Panc1 (cell line): ENCODE results near the gene PARP9. TPM values are rescaled to one million over a fixed set of nuclear protein-coding genes. Genes with fewer than 3 reads are reported as not detected.

ENCODE experiments used
- ATAC-seq: fragments of 200-7000 bp; cut with Tn5 transposase; 2 replicates; pipeline ENCODE4 v1.9.1; 2020; ENCODE audit warnings: mild to moderate bottlenecking, moderate library complexity
- BruUV-seq: library from RNA; stranded (reverse); fragments of 400-500 nt; replicated peaks from 2 replicates; lab custom pipeline; 2021; lab: Mats Ljungman, UMichigan
- CTCF ChIA-PET: fragments of 300-600 bp; sonication (Branson Sonifier 250); formaldehyde crosslinking; loops from one replicate; lab custom pipeline; 2022; ENCODE audit warnings: antibody characterized with exemption; lab: Charles Lee
- POLR2A ChIA-PET: fragments of 300-600 bp; sonication (Branson Sonifier 250); formaldehyde crosslinking; loops from one replicate; lab custom pipeline; 2022; ENCODE audit warnings: antibody characterized with exemption; lab: Charles Lee
- DNase-seq: peaks from one replicate; pipeline ENCODE4 v3.0.0-alpha.2; 2010; ENCODE audit warnings: low read depth, low spot score
- H3K27ac ChIP-seq: 2 replicates; pipeline ENCODE4 v1.5.1; 2011; ENCODE audit warnings: mild to moderate bottlenecking, low read length, inconsistent platforms
- H3K27me3 ChIP-seq: fragments of 200-500 bp; sonication (Bioruptor generic); 2 replicates; pipeline ENCODE4 v1.6.0; 2014; ENCODE audit warnings: low read length, inconsistent platforms; ENCODE audit not compliant: control insufficient read depth, insufficient read depth
- H3K36me3 ChIP-seq: fragments of 200-500 bp; sonication (Bioruptor generic); 2 replicates; pipeline ENCODE4 v1.5.1; 2014; ENCODE audit warnings: inconsistent platforms, mild to moderate bottlenecking, low read length, moderate library complexity; ENCODE audit not compliant: control insufficient read depth, insufficient read depth
- H3K4me1 ChIP-seq: 2 replicates; pipeline ENCODE4 v1.5.1; 2011; ENCODE audit warnings: inconsistent platforms, mild to moderate bottlenecking, low read length, moderate library complexity; ENCODE audit not compliant: control insufficient read depth, insufficient read depth
- H3K4me3 ChIP-seq, 2 experiments: 2 replicates each; pipeline ENCODE4 v1.5.1; 2011 to 2012; ENCODE audit warnings: low read depth in 2 of 2, low read length in 2 of 2, mild to moderate bottlenecking in 2 of 2, inconsistent platforms in 1 of 2, moderate library complexity in 1 of 2
- H3K9me3 ChIP-seq: fragments of 200-500 bp; sonication (Bioruptor generic); 2 replicates; pipeline ENCODE4 v1.5.1; 2014; ENCODE audit warnings: low read depth, mild to moderate bottlenecking, inconsistent platforms, low read length, moderate library complexity; ENCODE audit not compliant: control insufficient read depth, insufficient read depth
- CTCF ChIP-seq: fragments of 450-650 bp; IDR thresholded peaks from 2 replicates; pipeline ENCODE4 v1.5.1; 2017; ENCODE audit warnings: mild to moderate bottlenecking
- POLR2AphosphoS5 ChIP-seq: IDR thresholded peaks from 2 replicates; pipeline ENCODE4 v1.6.1; 2012; ENCODE audit warnings: mild to moderate bottlenecking, low read depth, low read length, moderate library complexity
- REST ChIP-seq, 2 experiments: IDR thresholded peaks; 2 replicates each; pipeline ENCODE4 v1.6.1; 2011 to 2012; ENCODE audit warnings: low read depth in 2 of 2, control low read depth in 1 of 2, low read length in 1 of 2, mild to moderate bottlenecking in 1 of 2, moderate library complexity in 1 of 2; ENCODE audit not compliant: insufficient read depth in 1 of 2
- SIN3A ChIP-seq: IDR thresholded peaks from 2 replicates; pipeline ENCODE4 v1.6.1; 2012; ENCODE audit warnings: low read depth, mild to moderate bottlenecking, low read length, moderate library complexity, borderline replicate concordance; ENCODE audit not compliant: insufficient read depth
- TCF7L2 ChIP-seq: IDR thresholded peaks from 2 replicates; pipeline ENCODE4 v1.6.1; 2011; ENCODE audit warnings: mild to moderate bottlenecking, low read depth, low read length, inconsistent platforms
- in situ Hi-C: cut with HindIII; loops from 2 replicates; pipeline ENCODE4 v1.10.0; 2016; ENCODE audit warnings: low sequenced_read_pairs, low pct_unique_long_range_greater_than_20kb
- intact Hi-C: fragments of 100-400 bp; cut with micrococcal nuclease; formaldehyde crosslinking; loops from one replicate; pipeline ENCODE4 v1.10.0; 2022; ENCODE audit not compliant: unreplicated experiment
- total RNA-seq: library from RNA; stranded (reverse); gene quantifications from one replicate; pipeline ENCODE4 v1.2.1, GENCODE V29; 2021; ENCODE audit not compliant: unreplicated experiment

The PARP9 gene
- total RNA-seq, 1 experiment from 2014 or later: 14.5 TPM

GRCh38 chr3:122496508-122496907, 67.6 kb downstream of the PARP9 start:
- no peaks in the 10 kb centered on the region for H3K9me3 ChIP-seq
- no peak for ATAC-seq
- no peaks in the 10 kb centered on the region for H3K27me3 ChIP-seq
- intact Hi-C loops (no loop called here), in situ Hi-C loops (no loop called here)
- BruUV-seq: no TSS peak
- DNase-seq: no peak
- H3K36me3 ChIP-seq: peaks cover 7% of the 10 kb centered on the region
- no peak overlapping the region for H3K4me3 ChIP-seq
- ChIA-PET CTCF (no interaction called here), POLR2A (interaction anchor here (0.6 kb wide), 1 partner anchor 186 kb away, joined by 3 read pairs; no protein-coding TSS in a partner anchor)
- H3K27ac ChIP-seq: no peak overlapping the region
- TF ChIP-seq REST (IDR thresholded peaks at IDR 0.05; ENCODE audit: insufficient read depth in 1 of 2, low read depth in 2 of 2, low read length in 1 of 2): no peak
- no peak for TF ChIP-seq SIN3A
- TF ChIP-seq POLR2AphosphoS5: no peak
- no peak for TF ChIP-seq CTCF
- TF ChIP-seq TCF7L2: no peak
- H3K4me1 ChIP-seq: no peaks in the 10 kb centered on the region

GRCh38 chr3:122493296-122493695, 70.8 kb downstream of the PARP9 start:
- in situ Hi-C loops: no loop called here
- no peaks in the 10 kb centered on the region for H3K4me1 ChIP-seq
- no TSS peak for BruUV-seq
- no peaks in the 10 kb centered on the region for H3K9me3 ChIP-seq
- intact Hi-C loops: no loop called here
- ChIA-PET POLR2A (no interaction called here), CTCF (no interaction called here)
- no peak for ATAC-seq
- peaks cover 10% of the 10 kb centered on the region for H3K36me3 ChIP-seq
- no peak overlapping the region for H3K4me3 ChIP-seq
- H3K27ac ChIP-seq: no peak overlapping the region
- no peaks in the 10 kb centered on the region for H3K27me3 ChIP-seq
- no peak for DNase-seq
- no peak for TF ChIP-seq TCF7L2
- TF ChIP-seq SIN3A: no peak
- TF ChIP-seq POLR2AphosphoS5: no peak
- TF ChIP-seq REST (IDR thresholded peaks at IDR 0.05; ENCODE audit: insufficient read depth in 1 of 2, low read depth in 2 of 2, low read length in 1 of 2): no peak
- TF ChIP-seq CTCF: no peak
